HEK293 (cell line): ENCODE measurements around the gene TOMM7.

Experiments used
- SP2 ChIP-seq: fragments of 450-650 bp; formaldehyde crosslinking; IDR thresholded peaks from 2 replicates; pipeline ENCODE4 v1.5.1; 2016; ENCODE audit warnings: missing biosample characterization, missing genetic modification characterization
- TRIM28 ChIP-seq: IDR thresholded peaks from 2 replicates; pipeline ENCODE4 v1.6.1; 2011; ENCODE audit warnings: low read length, control low read depth, borderline replicate concordance
- YY1 ChIP-seq: fragments of 450-650 bp; formaldehyde crosslinking; IDR thresholded peaks from 2 replicates; pipeline ENCODE4 v1.5.1; 2018; ENCODE audit warnings: missing biosample characterization, missing genetic modification characterization
- YY2 ChIP-seq: fragments of 450-650 bp; formaldehyde crosslinking; IDR thresholded peaks from 2 replicates; pipeline ENCODE4 v1.5.1; 2016; ENCODE audit warnings: missing biosample characterization, missing genetic modification characterization
- ZBTB21 ChIP-seq: fragments of 450-650 bp; formaldehyde crosslinking; IDR thresholded peaks from 2 replicates; pipeline ENCODE4 v1.5.1; 2017; ENCODE audit warnings: missing biosample characterization, missing genetic modification characterization
- ZFHX2 ChIP-seq: fragments of 450-650 bp; formaldehyde crosslinking; conservative IDR thresholded peaks from 2 replicates; pipeline ENCODE4 v1.5.1; 2016; ENCODE audit warnings: missing biosample characterization, missing genetic modification characterization
- ZNF121 ChIP-seq: fragments of 450-650 bp; formaldehyde crosslinking; IDR thresholded peaks from 2 replicates; pipeline ENCODE4 v1.5.1; 2016; ENCODE audit warnings: missing biosample characterization, missing genetic modification characterization
- TF ChIP-seq, protein P1 (sequence below): fragments of 450-650 bp; IDR thresholded peaks from 2 replicates; pipeline ENCODE4 v1.5.1; 2018; ENCODE audit warnings: missing biosample characterization, mild to moderate bottlenecking, missing genetic modification characterization
- TF ChIP-seq, protein P2 (sequence below): fragments of 450-650 bp; formaldehyde crosslinking; IDR thresholded peaks from 2 replicates; pipeline ENCODE4 v1.5.1; 2016; ENCODE audit warnings: missing biosample characterization, missing genetic modification characterization
- TF ChIP-seq, protein P3 (sequence below): fragments of 450-650 bp; formaldehyde crosslinking; IDR thresholded peaks from 2 replicates; pipeline ENCODE4 v1.5.1; 2016; ENCODE audit warnings: missing biosample characterization, missing genetic modification characterization
- TF ChIP-seq, protein P4 (sequence below): fragments of 450-650 bp; formaldehyde crosslinking; IDR thresholded peaks from 2 replicates; pipeline ENCODE4 v1.5.0; 2017; ENCODE audit warnings: missing biosample characterization, missing genetic modification characterization, borderline replicate concordance
- TF ChIP-seq, protein P5 (sequence below): fragments of 450-650 bp; formaldehyde crosslinking; IDR thresholded peaks from 2 replicates; pipeline ENCODE4 v1.5.1; 2016; ENCODE audit warnings: missing biosample characterization, missing genetic modification characterization
- TF ChIP-seq, protein P6 (sequence below): fragments of 450-650 bp; formaldehyde crosslinking; IDR thresholded peaks from 2 replicates; pipeline ENCODE4 v1.5.1; 2017; ENCODE audit warnings: missing biosample characterization, missing genetic modification characterization

DNA sequence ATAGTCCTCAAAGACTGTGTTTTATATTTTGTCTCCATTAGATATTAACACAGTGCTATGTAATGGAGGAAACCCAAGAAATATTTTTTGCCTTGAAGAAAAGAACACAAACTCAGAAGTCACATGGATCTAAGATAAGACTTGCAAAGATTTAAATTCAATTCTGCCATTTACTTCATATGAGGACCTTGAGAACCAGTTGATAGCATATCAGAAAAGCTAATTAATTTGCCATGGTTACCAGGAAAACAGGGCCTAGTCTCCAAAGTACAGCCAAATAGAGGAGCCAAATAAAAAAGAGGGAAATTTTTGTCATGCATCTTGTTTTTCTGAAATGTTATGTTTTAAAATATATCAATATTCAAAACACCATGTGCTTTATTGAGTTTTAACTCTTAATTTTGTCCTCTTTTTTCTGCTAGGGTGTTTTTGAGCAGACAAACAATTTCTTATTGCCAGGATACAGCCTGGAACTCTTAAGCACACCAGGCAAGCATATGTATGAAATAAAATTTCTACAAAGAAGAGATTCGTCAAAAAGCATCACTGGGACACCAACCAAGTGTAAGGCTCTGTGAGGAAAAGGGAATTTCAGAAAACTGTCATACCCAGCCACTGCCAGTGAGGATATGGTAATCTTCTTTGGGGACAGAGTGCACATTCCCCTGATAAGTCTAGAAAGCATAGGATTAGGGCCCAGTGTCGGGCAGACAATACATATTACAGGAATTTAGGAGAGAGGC lies 10.6 kb upstream of the TOMM7 start:
- TF ChIP-seq TRIM28 (no peak), ZBTB21 (tag by site-specific recombination) (no peak), YY1 (tag by site-specific recombination) (no peak), YY2 (tag by site-specific recombination) (no peak), SP2 (no peak), ZFHX2 (tag by site-specific recombination) (no peak), ZNF121 (tag by site-specific recombination) (no peak)
- TF ChIP-seq, protein P1, sequence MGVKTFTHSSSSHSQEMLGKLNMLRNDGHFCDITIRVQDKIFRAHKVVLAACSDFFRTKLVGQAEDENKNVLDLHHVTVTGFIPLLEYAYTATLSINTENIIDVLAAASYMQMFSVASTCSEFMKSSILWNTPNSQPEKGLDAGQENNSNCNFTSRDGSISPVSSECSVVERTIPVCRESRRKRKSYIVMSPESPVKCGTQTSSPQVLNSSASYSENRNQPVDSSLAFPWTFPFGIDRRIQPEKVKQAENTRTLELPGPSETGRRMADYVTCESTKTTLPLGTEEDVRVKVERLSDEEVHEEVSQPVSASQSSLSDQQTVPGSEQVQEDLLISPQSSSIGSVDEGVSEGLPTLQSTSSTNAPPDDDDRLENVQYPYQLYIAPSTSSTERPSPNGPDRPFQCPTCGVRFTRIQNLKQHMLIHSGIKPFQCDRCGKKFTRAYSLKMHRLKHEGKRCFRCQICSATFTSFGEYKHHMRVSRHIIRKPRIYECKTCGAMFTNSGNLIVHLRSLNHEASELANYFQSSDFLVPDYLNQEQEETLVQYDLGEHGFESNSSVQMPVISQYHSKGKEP (tag by site-specific recombination) = no peak
- TF ChIP-seq, protein P2, sequence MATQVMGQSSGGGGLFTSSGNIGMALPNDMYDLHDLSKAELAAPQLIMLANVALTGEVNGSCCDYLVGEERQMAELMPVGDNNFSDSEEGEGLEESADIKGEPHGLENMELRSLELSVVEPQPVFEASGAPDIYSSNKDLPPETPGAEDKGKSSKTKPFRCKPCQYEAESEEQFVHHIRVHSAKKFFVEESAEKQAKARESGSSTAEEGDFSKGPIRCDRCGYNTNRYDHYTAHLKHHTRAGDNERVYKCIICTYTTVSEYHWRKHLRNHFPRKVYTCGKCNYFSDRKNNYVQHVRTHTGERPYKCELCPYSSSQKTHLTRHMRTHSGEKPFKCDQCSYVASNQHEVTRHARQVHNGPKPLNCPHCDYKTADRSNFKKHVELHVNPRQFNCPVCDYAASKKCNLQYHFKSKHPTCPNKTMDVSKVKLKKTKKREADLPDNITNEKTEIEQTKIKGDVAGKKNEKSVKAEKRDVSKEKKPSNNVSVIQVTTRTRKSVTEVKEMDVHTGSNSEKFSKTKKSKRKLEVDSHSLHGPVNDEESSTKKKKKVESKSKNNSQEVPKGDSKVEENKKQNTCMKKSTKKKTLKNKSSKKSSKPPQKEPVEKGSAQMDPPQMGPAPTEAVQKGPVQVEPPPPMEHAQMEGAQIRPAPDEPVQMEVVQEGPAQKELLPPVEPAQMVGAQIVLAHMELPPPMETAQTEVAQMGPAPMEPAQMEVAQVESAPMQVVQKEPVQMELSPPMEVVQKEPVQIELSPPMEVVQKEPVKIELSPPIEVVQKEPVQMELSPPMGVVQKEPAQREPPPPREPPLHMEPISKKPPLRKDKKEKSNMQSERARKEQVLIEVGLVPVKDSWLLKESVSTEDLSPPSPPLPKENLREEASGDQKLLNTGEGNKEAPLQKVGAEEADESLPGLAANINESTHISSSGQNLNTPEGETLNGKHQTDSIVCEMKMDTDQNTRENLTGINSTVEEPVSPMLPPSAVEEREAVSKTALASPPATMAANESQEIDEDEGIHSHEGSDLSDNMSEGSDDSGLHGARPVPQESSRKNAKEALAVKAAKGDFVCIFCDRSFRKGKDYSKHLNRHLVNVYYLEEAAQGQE (tag by site-specific recombination) = no peak
- TF ChIP-seq, protein P3, sequence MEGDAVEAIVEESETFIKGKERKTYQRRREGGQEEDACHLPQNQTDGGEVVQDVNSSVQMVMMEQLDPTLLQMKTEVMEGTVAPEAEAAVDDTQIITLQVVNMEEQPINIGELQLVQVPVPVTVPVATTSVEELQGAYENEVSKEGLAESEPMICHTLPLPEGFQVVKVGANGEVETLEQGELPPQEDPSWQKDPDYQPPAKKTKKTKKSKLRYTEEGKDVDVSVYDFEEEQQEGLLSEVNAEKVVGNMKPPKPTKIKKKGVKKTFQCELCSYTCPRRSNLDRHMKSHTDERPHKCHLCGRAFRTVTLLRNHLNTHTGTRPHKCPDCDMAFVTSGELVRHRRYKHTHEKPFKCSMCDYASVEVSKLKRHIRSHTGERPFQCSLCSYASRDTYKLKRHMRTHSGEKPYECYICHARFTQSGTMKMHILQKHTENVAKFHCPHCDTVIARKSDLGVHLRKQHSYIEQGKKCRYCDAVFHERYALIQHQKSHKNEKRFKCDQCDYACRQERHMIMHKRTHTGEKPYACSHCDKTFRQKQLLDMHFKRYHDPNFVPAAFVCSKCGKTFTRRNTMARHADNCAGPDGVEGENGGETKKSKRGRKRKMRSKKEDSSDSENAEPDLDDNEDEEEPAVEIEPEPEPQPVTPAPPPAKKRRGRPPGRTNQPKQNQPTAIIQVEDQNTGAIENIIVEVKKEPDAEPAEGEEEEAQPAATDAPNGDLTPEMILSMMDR (tag by site-specific recombination) = no peak
- TF ChIP-seq, protein P4, sequence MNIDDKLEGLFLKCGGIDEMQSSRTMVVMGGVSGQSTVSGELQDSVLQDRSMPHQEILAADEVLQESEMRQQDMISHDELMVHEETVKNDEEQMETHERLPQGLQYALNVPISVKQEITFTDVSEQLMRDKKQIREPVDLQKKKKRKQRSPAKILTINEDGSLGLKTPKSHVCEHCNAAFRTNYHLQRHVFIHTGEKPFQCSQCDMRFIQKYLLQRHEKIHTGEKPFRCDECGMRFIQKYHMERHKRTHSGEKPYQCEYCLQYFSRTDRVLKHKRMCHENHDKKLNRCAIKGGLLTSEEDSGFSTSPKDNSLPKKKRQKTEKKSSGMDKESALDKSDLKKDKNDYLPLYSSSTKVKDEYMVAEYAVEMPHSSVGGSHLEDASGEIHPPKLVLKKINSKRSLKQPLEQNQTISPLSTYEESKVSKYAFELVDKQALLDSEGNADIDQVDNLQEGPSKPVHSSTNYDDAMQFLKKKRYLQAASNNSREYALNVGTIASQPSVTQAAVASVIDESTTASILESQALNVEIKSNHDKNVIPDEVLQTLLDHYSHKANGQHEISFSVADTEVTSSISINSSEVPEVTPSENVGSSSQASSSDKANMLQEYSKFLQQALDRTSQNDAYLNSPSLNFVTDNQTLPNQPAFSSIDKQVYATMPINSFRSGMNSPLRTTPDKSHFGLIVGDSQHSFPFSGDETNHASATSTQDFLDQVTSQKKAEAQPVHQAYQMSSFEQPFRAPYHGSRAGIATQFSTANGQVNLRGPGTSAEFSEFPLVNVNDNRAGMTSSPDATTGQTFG (tag by site-specific recombination) = no peak
- TF ChIP-seq, protein P5, sequence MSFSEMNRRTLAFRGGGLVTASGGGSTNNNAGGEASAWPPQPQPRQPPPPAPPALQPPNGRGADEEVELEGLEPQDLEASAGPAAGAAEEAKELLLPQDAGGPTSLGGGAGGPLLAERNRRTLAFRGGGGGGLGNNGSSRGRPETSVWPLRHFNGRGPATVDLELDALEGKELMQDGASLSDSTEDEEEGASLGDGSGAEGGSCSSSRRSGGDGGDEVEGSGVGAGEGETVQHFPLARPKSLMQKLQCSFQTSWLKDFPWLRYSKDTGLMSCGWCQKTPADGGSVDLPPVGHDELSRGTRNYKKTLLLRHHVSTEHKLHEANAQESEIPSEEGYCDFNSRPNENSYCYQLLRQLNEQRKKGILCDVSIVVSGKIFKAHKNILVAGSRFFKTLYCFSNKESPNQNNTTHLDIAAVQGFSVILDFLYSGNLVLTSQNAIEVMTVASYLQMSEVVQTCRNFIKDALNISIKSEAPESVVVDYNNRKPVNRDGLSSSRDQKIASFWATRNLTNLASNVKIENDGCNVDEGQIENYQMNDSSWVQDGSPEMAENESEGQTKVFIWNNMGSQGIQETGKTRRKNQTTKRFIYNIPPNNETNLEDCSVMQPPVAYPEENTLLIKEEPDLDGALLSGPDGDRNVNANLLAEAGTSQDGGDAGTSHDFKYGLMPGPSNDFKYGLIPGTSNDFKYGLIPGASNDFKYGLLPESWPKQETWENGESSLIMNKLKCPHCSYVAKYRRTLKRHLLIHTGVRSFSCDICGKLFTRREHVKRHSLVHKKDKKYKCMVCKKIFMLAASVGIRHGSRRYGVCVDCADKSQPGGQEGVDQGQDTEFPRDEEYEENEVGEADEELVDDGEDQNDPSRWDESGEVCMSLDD = no peak
- TF ChIP-seq, protein P6, sequence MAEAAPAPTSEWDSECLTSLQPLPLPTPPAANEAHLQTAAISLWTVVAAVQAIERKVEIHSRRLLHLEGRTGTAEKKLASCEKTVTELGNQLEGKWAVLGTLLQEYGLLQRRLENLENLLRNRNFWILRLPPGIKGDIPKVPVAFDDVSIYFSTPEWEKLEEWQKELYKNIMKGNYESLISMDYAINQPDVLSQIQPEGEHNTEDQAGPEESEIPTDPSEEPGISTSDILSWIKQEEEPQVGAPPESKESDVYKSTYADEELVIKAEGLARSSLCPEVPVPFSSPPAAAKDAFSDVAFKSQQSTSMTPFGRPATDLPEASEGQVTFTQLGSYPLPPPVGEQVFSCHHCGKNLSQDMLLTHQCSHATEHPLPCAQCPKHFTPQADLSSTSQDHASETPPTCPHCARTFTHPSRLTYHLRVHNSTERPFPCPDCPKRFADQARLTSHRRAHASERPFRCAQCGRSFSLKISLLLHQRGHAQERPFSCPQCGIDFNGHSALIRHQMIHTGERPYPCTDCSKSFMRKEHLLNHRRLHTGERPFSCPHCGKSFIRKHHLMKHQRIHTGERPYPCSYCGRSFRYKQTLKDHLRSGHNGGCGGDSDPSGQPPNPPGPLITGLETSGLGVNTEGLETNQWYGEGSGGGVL (tag by site-specific recombination) = no peak
